ENCODE measurements around the gene LASP1. TPM values are rescaled to one million over a fixed set of nuclear protein-coding genes. Genes with fewer than 3 reads are reported as not detected.

The LASP1 gene
- total RNA-seq, 4 donors from 2014 or later: 110 to 165 (median 137) TPM

GRCh38 chr17:38919316-38920078 lies 49.6 kb downstream of the LASP1 start:
- H3K4me1 ChIP-seq: peaks cover 0 to 67% (median 25%) of the 10 kb centered on the region in 4 donors
- H3K27ac ChIP-seq: peak overlapping the region in 2 of 4 donors; percentile 77
- TF ChIP-seq EP300 (IDR thresholded peaks at IDR 0.05) (no peak), POLR2A (IDR thresholded peaks at IDR 0.05) (no peak), CTCF (IDR thresholded peaks at IDR 0.05) (no peak)
- H3K4me3 ChIP-seq: no peak overlapping the region
- no peak for DNase-seq (ENCODE audit: low spot score in 2 of 2)
- WGBS, 2 donors: 83 to 89% methylated on average over 16 of the region's 16 CpGs
- H3K36me3 ChIP-seq: peaks cover 0 to 65% (median 37%) of the 10 kb centered on the region in 3 donors
- H3K9me3 ChIP-seq: no peaks in the 10 kb centered on the region
- no peaks in the 10 kb centered on the region for H3K27me3 ChIP-seq

- DNase-seq (ENCODE audit: low spot score in 2 of 2): no peak
- Histone ChIP-seq H3K27ac (peak overlapping the region in 3 of 4 donors; percentile 40 to 77 (median 77)), H3K9me3 (no peaks in the 10 kb centered on the region), H3K4me1 (peaks cover 0 to 68% (median 25%) of the 10 kb centered on the region in 4 donors), H3K36me3 (peaks cover 0 to 54% (median 26%) of the 10 kb centered on the region in 3 donors), H3K27me3 (no peaks in the 10 kb centered on the region), H3K4me3 (no peak overlapping the region)
- 60 to 62% methylated on average over 9 of the region's 9 CpGs for WGBS, 2 donors
- TF ChIP-seq POLR2A (IDR thresholded peaks at IDR 0.05) (no peak), EP300 (IDR thresholded peaks at IDR 0.05) (no peak), CTCF (IDR thresholded peaks at IDR 0.05) (no peak)
These were observed 50.8 kb downstream of the LASP1 start for GRCh38 chr17:38920374-38921291.

- TF ChIP-seq CTCF (IDR thresholded peaks at IDR 0.05) (no peak), EP300 (IDR thresholded peaks at IDR 0.05) (no peak), POLR2A (IDR thresholded peaks at IDR 0.05) (no peak)
- no peaks in the 10 kb centered on the region for H3K9me3 ChIP-seq
- peaks cover 0 to 80% (median 31%) of the 10 kb centered on the region in 4 donors for H3K4me1 ChIP-seq
- no peak for DNase-seq (ENCODE audit: low spot score in 2 of 2)
- H3K4me3 ChIP-seq: no peak overlapping the region
- peak overlapping the region; percentile 21 to 77 (median 58) for H3K27ac ChIP-seq
- H3K36me3 ChIP-seq: peaks cover 0 to 41% (median 17%) of the 10 kb centered on the region in 3 donors
- no peaks in the 10 kb centered on the region for H3K27me3 ChIP-seq
- 61 to 63% methylated on average over 13 of the region's 13 CpGs for WGBS, 2 donors
These were observed 52.0 kb downstream of the LASP1 start for GRCh38 chr17:38921756-38922411.

- peaks cover 0 to 33% (median 17%) of the 10 kb centered on the region in 3 donors for H3K36me3 ChIP-seq
These were observed 52.9 kb downstream of the LASP1 start for GRCh38 chr17:38922538-38923297.

More at GRCh38 chr17:38922538-38923297, 52.9 kb downstream of the LASP1 start:
- TF ChIP-seq CTCF (IDR thresholded peaks at IDR 0.05): no peak
- TF ChIP-seq EP300 (IDR thresholded peaks at IDR 0.05): peak in 1 of 2 donors; percentile 32
- no peak for TF ChIP-seq POLR2A (IDR thresholded peaks at IDR 0.05)
- 43 to 49% methylated on average over 6 of the region's 6 CpGs for WGBS, 2 donors
- Histone ChIP-seq H3K4me3 (no peak overlapping the region), H3K27ac (peak overlapping the region; percentile 21 to 77 (median 58)), H3K4me1 (peaks cover 0 to 81% (median 31%) of the 10 kb centered on the region in 4 donors), H3K9me3 (no peaks in the 10 kb centered on the region), H3K27me3 (no peaks in the 10 kb centered on the region)
- DNase-seq (ENCODE audit: low spot score in 2 of 2): peak; percentile 69 to 85

Measured in tibial nerve (tissue), 4 donors.